NT2/D1 (cell line): ENCODE data around the gene SLC7A5.
"Not testable (repeated sequence)": the region's sequence is repeated elsewhere in the genome, so short reads cannot be mapped to it uniquely, and the experiment has no call there.

Experiments
- DNase-seq: peaks from one replicate; pipeline ENCODE4 v3.0.0-alpha.2; 2011; ENCODE audit warnings: low read depth, low spot score
- H3K27me3 ChIP-seq: 2 replicates; pipeline ENCODE4 v1.6.0; 2011; ENCODE audit warnings: mild to moderate bottlenecking; ENCODE audit not compliant: insufficient read length, insufficient read depth
- H3K36me3 ChIP-seq: 2 replicates; pipeline ENCODE4 v1.6.1; 2011; ENCODE audit warnings: mild to moderate bottlenecking, low read length, mixed read lengths; ENCODE audit not compliant: insufficient read depth, insufficient read length
- H3K4me1 ChIP-seq: 2 replicates; pipeline ENCODE4 v1.5.1; 2011; ENCODE audit not compliant: insufficient read depth, insufficient read length
- H3K4me3 ChIP-seq: 2 replicates; pipeline ENCODE4 v1.5.1; 2011; ENCODE audit warnings: low read depth; ENCODE audit not compliant: insufficient read length
- H3K9ac ChIP-seq: 2 replicates; pipeline ENCODE4 v1.6.0; 2011; ENCODE audit warnings: low read depth; ENCODE audit not compliant: insufficient read length
- H3K9me3 ChIP-seq: 2 replicates; pipeline ENCODE4 v1.5.1; 2011; ENCODE audit warnings: mild to moderate bottlenecking, low read length; ENCODE audit not compliant: insufficient read depth
- SUZ12 ChIP-seq: IDR thresholded peaks from 2 replicates; pipeline ENCODE4 v1.6.1; 2011; ENCODE audit not compliant: insufficient read length, insufficient read depth; ENCODE audit errors: extremely low read depth
- YY1 ChIP-seq: IDR thresholded peaks from 2 replicates; pipeline ENCODE4 v1.6.1; 2011; ENCODE audit not compliant: insufficient read length, insufficient read depth
- ZNF274 ChIP-seq: IDR thresholded peaks from 2 replicates; pipeline ENCODE4 v1.6.1; 2011; ENCODE audit warnings: mild to moderate bottlenecking, low read depth, low read length

Gene SLC7A5

DNA sequence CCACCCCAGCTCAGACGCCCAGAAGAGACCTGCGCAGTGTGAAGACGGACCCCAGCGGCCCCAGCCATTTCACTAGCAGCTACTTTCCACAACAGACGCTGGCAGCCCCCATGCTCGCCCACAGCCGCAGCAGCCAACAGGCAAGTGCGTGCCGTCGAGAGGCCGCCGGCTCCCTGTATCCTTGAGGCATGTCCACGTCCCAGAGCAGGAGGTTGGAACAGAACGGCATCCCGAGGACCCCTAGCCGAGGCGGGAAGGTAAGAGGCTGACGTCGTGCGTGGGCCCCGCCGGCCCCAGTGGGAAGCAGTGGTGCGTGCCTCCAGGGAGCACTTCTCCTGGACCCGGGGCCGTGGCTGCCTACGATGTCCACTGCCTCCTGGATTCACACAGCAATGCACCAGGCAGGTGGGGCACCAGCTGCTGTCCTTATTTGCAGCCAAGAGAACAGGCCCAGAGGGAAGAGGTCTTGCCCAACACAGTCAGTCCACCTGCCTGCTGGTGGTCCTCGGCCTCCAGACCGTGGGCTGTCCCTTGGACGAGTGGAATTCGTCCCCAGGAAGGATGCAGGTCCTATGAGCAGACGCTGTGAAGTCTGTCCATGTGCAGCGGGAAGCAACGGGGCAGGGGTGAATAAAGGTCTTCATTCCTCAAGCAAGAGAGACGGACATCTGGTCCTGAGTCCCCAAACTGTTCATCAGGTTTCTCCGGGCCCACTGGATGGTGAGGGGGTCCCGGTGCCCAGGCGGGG is 38.5 kb downstream of the SLC7A5 start:
- H3K4me3 ChIP-seq = no peak overlapping the region
- H3K36me3 ChIP-seq = peaks cover 66% of the 10 kb centered on the region

GRCh38 chr16:87829988-87830672 is 39.2 kb downstream of the SLC7A5 start:
- Histone ChIP-seq H3K4me3 (no peak overlapping the region), H3K4me1 (peaks cover 42% of the 10 kb centered on the region), H3K9ac (peak overlapping the region; percentile 46), H3K27me3 (no peaks in the 10 kb centered on the region), H3K36me3 (peaks cover 60% of the 10 kb centered on the region), H3K9me3 (no peaks in the 10 kb centered on the region)
- TF ChIP-seq SUZ12 = no peak
- TF ChIP-seq YY1 = no peak
- TF ChIP-seq ZNF274 = no peak
- no peak for DNase-seq

More for the DNA sequence above, 38.5 kb downstream of the SLC7A5 start:
- Histone ChIP-seq H3K9ac (peak overlapping the region; percentile 46), H3K4me1 (peaks cover 38% of the 10 kb centered on the region), H3K27me3 (no peaks in the 10 kb centered on the region), H3K9me3 (no peaks in the 10 kb centered on the region)
- no peak for DNase-seq
- TF ChIP-seq ZNF274 (no peak), SUZ12 (no peak), YY1 (no peak)

- no peak overlapping the region for H3K4me3 ChIP-seq
- peak overlapping the region; percentile 57 for H3K9ac ChIP-seq
- no peak for TF ChIP-seq SUZ12
- TF ChIP-seq YY1 = no peak
- TF ChIP-seq ZNF274 = no peak
- peaks cover 46% of the 10 kb centered on the region for H3K4me1 ChIP-seq
- H3K27me3 ChIP-seq = no peaks in the 10 kb centered on the region
- peaks cover 54% of the 10 kb centered on the region for H3K36me3 ChIP-seq
- no peaks in the 10 kb centered on the region for H3K9me3 ChIP-seq
- DNase-seq = no peak
Observed at GRCh38 chr16:87829622-87829980, 39.7 kb downstream of the SLC7A5 start.

DNA sequence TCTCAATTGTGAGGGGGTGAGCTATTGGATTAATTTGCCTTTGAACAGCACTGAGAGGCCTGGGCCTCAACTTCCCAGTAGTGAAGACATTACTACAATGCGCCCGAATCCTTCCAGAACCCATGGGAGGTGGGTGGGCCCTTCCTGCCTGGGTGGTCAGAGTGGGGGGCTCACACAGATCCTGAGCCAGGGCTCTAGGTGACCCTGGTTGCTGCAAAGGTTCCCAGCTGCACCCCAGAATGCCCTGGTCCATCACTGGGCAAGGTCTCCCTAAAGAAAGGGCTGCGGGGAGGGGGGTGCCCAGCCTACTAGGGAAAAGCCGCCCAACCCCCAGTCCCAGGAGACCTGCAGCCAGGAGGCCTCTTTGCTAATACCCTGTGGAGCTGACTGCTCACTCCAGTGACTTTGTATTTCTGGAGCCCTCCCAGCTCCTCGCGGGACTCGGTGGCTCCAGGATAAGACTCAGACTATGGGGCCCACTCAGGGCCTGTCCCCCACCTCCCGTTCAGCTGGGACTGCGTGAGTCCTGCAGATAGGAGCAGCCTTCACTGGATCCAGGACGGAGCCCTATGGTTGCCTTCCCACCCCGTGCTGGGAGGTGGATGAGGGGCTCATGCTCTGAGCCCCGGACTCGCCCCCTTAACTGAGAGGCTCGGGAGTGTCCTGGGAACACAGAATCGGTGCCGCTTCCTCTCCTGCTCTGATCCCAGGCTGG is 40.2 kb downstream of the SLC7A5 start:
- H3K9me3 ChIP-seq = no peaks in the 10 kb centered on the region
- H3K27me3 ChIP-seq = no peaks in the 10 kb centered on the region
- no peak overlapping the region for H3K4me3 ChIP-seq
- H3K4me1 ChIP-seq = peaks cover 47% of the 10 kb centered on the region
- peak overlapping the region; percentile 57 for H3K9ac ChIP-seq
- TF ChIP-seq YY1 (no peak), SUZ12 (no peak), ZNF274 (no peak)
- no peak for DNase-seq
- peaks cover 49% of the 10 kb centered on the region for H3K36me3 ChIP-seq

DNA sequence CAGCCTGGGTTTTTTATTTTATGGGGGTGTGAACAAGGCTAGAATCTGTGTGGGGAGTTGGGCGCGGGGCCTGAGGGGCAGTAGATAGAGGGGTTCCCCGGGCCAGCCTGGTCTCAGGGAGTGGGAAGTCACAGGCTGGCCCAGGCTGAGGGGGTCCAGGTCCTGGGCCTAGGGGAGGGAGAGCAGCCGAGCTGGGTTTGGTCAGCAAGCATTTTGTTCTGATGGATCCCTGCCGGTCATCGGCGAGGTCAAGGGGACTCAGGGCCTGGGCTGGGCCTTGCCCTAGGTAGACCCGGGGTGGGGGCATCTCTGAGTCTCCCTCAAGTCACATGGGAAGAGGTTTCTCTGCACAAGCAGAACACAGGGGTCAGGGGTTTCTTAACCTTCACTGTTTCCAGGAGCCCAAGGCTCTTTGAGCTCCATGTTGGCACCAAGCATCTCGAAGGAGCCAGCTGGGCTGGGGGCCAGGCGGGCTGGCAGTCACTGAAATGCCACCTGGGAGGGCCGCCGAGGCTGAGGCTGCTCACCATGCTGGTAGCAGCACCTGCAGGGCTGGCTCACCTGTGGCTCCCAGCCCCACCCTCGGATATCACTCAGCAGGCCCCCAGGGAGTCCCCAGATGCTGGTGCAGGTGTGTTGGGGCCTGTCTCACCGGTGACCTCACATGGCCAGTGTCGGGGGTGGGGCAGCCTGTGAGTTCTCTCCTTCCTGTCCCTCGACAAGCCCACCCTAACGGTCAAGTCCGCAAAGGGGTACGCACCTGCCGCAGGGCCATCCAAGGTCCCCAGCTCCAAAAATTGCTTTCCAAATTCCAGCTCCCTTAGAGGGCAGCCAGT is 41.0 kb downstream of the SLC7A5 start:
- no peak for TF ChIP-seq SUZ12
- no peak for TF ChIP-seq ZNF274
- no peak for TF ChIP-seq YY1
- Histone ChIP-seq H3K4me3 (no peak overlapping the region), H3K36me3 (peaks cover 42% of the 10 kb centered on the region), H3K4me1 (peaks cover 55% of the 10 kb centered on the region), H3K9me3 (no peaks in the 10 kb centered on the region), H3K9ac (no peak overlapping the region), H3K27me3 (no peaks in the 10 kb centered on the region)
- DNase-seq = no peak

GRCh38 chr16:87827588-87827915 is 41.8 kb downstream of the SLC7A5 start:
- H3K27me3 ChIP-seq, H3K4me3 ChIP-seq, H3K9me3 ChIP-seq, H3K9ac ChIP-seq, DNase-seq: not testable (repeated sequence)
- Histone ChIP-seq H3K36me3 (peaks cover 34% of the 10 kb centered on the region), H3K4me1 (peaks cover 58% of the 10 kb centered on the region)
